ENCODE results near the gene KCTD11.
A peak's percentile ranks its signal among the peaks of the same experiment; 100 is the strongest.

KCTD11 gene

GRCh38 chr17:7380855-7381683 lies 29.1 kb downstream of the KCTD11 start, which contains the start of gene TNK1:
Gene TNK1, plus strand, starts transcription at chr17:7381089. Its CDS starts 1,838 bp downstream, at chr17:7382927.
- peak within 1 kb of the TSS; percentile 48 for H3K4me3 ChIP-seq (ENCODE audit: low read length)
- DNase-seq (ENCODE audit: low read depth) = no peak
- TF ChIP-seq, protein P1, sequence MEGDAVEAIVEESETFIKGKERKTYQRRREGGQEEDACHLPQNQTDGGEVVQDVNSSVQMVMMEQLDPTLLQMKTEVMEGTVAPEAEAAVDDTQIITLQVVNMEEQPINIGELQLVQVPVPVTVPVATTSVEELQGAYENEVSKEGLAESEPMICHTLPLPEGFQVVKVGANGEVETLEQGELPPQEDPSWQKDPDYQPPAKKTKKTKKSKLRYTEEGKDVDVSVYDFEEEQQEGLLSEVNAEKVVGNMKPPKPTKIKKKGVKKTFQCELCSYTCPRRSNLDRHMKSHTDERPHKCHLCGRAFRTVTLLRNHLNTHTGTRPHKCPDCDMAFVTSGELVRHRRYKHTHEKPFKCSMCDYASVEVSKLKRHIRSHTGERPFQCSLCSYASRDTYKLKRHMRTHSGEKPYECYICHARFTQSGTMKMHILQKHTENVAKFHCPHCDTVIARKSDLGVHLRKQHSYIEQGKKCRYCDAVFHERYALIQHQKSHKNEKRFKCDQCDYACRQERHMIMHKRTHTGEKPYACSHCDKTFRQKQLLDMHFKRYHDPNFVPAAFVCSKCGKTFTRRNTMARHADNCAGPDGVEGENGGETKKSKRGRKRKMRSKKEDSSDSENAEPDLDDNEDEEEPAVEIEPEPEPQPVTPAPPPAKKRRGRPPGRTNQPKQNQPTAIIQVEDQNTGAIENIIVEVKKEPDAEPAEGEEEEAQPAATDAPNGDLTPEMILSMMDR (conservative IDR thresholded peaks at IDR 0.05; ENCODE audit: low read depth, low read length) = no peak

DNA sequence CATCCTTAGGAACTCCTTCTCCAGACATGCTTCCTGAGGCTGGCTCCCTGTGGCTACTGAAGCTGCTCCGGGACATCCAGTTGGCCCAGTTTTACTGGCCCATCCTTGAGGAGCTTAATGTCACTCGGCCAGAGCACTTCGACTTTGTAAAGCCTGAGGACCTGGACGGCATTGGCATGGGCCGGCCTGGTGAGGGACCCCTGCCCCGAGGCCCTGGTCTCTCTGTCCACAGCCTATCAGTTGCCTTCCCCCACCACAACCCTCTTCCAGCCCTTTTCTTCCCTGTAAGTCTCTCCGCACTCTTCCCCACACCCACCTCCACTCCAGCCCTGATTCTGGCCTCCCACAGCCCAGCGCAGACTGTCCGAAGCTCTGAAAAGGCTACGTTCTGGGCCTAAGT lies 30.9 kb downstream of the KCTD11 start:
- H3K4me3 ChIP-seq (ENCODE audit: low read length) = no peak overlapping the region
- DNase-seq (ENCODE audit: low read depth) = no peak

DNA sequence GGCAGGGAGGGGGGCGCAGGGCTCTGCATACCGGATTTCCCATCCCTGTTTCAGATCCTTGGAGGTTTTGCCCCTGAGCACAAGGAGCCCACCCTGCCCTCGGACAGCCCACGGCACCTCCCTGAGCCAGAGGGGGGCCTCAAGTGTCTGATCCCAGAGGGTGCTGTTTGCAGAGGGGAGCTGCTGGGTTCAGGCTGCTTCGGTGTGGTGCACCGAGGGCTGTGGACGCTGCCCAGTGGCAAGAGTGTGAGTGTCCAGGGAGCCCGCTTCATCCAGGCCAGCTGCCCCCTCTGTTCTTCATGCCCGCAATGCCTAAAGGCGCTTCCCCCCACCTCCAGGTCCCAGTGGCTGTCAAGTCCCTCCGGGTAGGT lies 31.4 kb downstream of the KCTD11 start:
- TF ChIP-seq, protein P1 (conservative IDR thresholded peaks at IDR 0.05; ENCODE audit: low read depth, low read length) = no peak
- H3K4me3 ChIP-seq (ENCODE audit: low read length) = no peak overlapping the region
- DNase-seq (ENCODE audit: low read depth) = no peak

More for the DNA sequence above, 30.9 kb downstream of the KCTD11 start:
- TF ChIP-seq, protein P1 (conservative IDR thresholded peaks at IDR 0.05; ENCODE audit: low read depth, low read length) = no peak

GRCh38 chr17:7383742-7384488 lies 32.0 kb downstream of the KCTD11 start:
- DNase-seq (ENCODE audit: low read depth) = no peak
- TF ChIP-seq, protein P1 (conservative IDR thresholded peaks at IDR 0.05; ENCODE audit: low read depth, low read length) = no peak
- H3K4me3 ChIP-seq (ENCODE audit: low read length) = peak overlapping the region; percentile 37

DNA sequence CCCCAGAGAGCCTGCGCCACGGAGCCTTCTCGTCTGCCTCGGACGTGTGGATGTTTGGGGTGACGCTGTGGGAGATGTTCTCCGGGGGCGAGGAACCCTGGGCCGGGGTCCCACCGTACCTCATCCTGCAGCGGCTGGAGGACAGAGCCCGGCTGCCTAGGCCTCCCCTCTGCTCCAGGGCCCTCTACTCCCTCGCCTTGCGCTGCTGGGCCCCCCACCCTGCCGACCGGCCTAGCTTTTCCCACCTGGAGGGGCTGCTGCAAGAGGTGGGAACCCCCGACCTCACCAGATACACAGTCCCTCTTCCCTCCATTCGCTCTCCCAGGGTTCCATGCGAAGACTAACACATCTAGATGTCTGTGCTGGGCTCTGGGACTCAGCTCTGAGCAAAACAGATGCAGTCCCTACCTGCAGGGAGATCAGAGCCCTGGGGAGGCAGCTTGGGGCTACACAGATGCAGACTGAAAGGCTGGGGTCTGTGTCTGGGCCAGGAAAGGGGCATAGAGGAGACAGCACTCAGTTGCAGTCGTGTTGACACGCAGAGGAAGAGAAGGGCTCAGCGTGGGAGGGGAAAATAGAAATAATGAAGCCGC lies 32.6 kb downstream of the KCTD11 start:
- H3K4me3 ChIP-seq (ENCODE audit: low read length) = peak overlapping the region; percentile 37
- TF ChIP-seq, protein P1 (conservative IDR thresholded peaks at IDR 0.05; ENCODE audit: low read depth, low read length) = no peak
- no peak for DNase-seq (ENCODE audit: low read depth)

GRCh38 chr17:7388856-7389255 lies 36.9 kb downstream of the KCTD11 start:
- H3K4me3 ChIP-seq (ENCODE audit: low read length) = no peak overlapping the region
- TF ChIP-seq, protein P1 (conservative IDR thresholded peaks at IDR 0.05; ENCODE audit: low read depth, low read length) = no peak
- no peak for DNase-seq (ENCODE audit: low read depth)
